Mucosa of descending colon (tissue), 3 donors: ENCODE results near the gene CEP135. TPM values are rescaled to one million over a fixed set of nuclear protein-coding genes. Genes with fewer than 3 reads are reported as not detected.
A peak's percentile ranks its signal among the peaks of the same experiment; 100 is the strongest.

Experiments
- ATAC-seq: fragments of 200-7000 bp; cut with Tn5 transposase; one replicate; pipeline ENCODE4 v1.9.1; 2020; ENCODE audit warnings: mild to moderate bottlenecking, moderate library complexity
- DNase-seq, 3 donors: peaks; one replicate each; pipeline ENCODE4 v3.0.0-alpha.2; 2020
- H3K36me3 ChIP-seq: fragments of 200-600 bp; one replicate; pipeline ENCODE4 v1.8.0; 2021; ENCODE audit warnings: low read depth, mild to moderate bottlenecking
- H3K4me1 ChIP-seq: fragments of 200-600 bp; one replicate; pipeline ENCODE4 v1.8.0; 2021; ENCODE audit warnings: low read depth, mild to moderate bottlenecking
- H3K4me3 ChIP-seq: fragments of 200-600 bp; one replicate; pipeline ENCODE4 v1.8.0; 2021; ENCODE audit warnings: mild to moderate bottlenecking
- H3K9me3 ChIP-seq: fragments of 200-600 bp; one replicate; pipeline ENCODE4 v1.8.0; 2021; ENCODE audit warnings: mild to moderate bottlenecking
- CTCF ChIP-seq: fragments of 200-600 bp; IDR thresholded peaks from one replicate; pipeline ENCODE4 v1.8.0; 2022; ENCODE audit warnings: antibody characterized with exemption, mild to moderate bottlenecking
- intact Hi-C, 2 donors: fragments of 100-400 bp; cut with DNase I in 1 of 2; cut with micrococcal nuclease in 1 of 2; formaldehyde crosslinking; loops; one replicate each; pipeline versions ENCODE4 v1.11.0 to v1.11.1; 2022; cut with DNase I, micrococcal nuclease
- total RNA-seq, 3 donors: library from RNA; stranded (reverse); fragmentation: NEBNext Ultra II Directional in 2 of 3; extraction: Animal tissue kit (Norgen Biotek cat#: 25700) in 2 of 3; gene quantifications; one replicate each; pipeline versions ENCODE4 v1.2.1 to v1.2.4, GENCODE V29; 2021 to 2023
- donor health status: DM: no; HTN: no; CAD: no; lungs with moderate emphysema.
- donor health status: DM: no; HTN: no; CAD: no.
- donor health status: DM: no; HTN: yes; CAD: no.

Gene CEP135
- total RNA-seq, 3 donors from 2014 or later: 3.8 to 6.9 (median 5.9) TPM

GRCh38 chr4:55947254-55947882 is 1.4 kb upstream of the CEP135 start:
- ATAC-seq (no peak), DNase-seq (peak in 1 of 3 donors; percentile 7)
- H3K4me3 ChIP-seq: no peak overlapping the region
- peaks cover 7% of the 10 kb centered on the region for H3K4me1 ChIP-seq
- no peaks in the 10 kb centered on the region for H3K36me3 ChIP-seq
- intact Hi-C loops: no loop called here
- TF ChIP-seq CTCF: no peak
- no peaks in the 10 kb centered on the region for H3K9me3 ChIP-seq

DNA sequence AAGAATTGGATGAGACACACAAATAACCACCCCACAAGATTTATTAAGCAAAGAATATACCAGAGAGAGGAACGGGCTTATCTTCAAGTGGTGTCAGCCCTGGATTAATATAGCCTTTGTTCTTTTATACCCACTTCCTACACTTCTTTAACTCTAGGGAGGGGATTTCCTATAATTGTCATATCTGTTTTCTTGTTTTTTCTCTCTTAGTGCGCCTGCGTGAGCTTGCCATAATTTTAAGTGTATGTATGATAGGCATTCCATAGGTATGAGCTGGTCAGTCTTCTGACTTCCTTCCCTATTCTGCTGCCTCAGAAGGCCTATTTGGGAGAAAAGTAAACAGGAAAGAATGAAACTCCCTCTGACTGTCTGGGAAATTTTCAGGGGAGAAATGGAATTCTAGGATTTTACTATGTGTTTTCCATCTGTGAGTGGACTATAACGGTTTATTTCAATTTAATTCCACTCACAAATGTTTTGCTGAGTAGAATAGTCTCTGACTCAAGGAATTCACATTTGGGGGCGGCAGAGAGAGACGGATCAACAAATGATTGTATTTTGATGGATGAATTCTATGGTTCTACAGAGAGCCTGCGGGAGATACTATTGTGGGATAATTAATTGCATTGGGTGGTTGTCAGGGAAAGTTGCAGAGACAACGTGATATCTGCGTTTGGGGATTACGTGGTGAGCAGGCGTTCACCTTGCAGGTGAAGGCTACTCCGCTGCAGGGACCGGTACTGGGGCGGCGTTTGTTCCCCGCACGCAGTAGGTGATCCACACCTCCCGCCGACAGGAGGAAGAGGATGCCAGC is 626 bp upstream of the CEP135 start:
- no peaks in the 10 kb centered on the region for H3K9me3 ChIP-seq
- ATAC-seq (peak; percentile 18), DNase-seq (peak in 1 of 3 donors; percentile 29)
- no peak overlapping the region for H3K4me3 ChIP-seq
- peaks cover 7% of the 10 kb centered on the region for H3K4me1 ChIP-seq
- no peaks in the 10 kb centered on the region for H3K36me3 ChIP-seq
- intact Hi-C loops: no loop called here
- no peak for TF ChIP-seq CTCF

DNA sequence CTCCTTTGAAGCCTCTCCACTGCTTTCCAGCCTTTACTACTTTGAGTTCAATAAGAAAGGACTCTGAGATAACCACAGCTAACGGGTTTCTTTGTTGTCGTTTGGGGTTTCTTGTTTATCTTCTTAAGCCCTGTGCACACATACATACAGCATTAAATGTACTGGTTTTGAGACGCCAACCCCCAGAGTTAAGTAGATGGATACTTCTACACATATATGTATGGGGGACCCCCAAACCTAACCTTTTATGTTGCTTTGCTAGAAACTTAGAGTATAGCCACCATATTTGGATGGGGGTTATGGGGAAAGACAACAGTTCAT is 697 bp downstream of the CEP135 start:
- DNase-seq (no peak), ATAC-seq (no peak)
- peaks cover 7% of the 10 kb centered on the region for H3K4me1 ChIP-seq
- intact Hi-C loops: no loop called here
- H3K9me3 ChIP-seq: no peaks in the 10 kb centered on the region
- H3K4me3 ChIP-seq: peak overlapping the region; percentile 64
- no peaks in the 10 kb centered on the region for H3K36me3 ChIP-seq
- TF ChIP-seq CTCF: no peak

- H3K4me3 ChIP-seq: no peak overlapping the region
- H3K36me3 ChIP-seq: no peaks in the 10 kb centered on the region
- TF ChIP-seq CTCF: no peak
- peaks cover 7% of the 10 kb centered on the region for H3K4me1 ChIP-seq
- DNase-seq: no peak
- intact Hi-C loops: no loop called here
- no peak for ATAC-seq
- no peaks in the 10 kb centered on the region for H3K9me3 ChIP-seq
These were observed 2.6 kb downstream of the CEP135 start for GRCh38 chr4:55951191-55951922.

DNA sequence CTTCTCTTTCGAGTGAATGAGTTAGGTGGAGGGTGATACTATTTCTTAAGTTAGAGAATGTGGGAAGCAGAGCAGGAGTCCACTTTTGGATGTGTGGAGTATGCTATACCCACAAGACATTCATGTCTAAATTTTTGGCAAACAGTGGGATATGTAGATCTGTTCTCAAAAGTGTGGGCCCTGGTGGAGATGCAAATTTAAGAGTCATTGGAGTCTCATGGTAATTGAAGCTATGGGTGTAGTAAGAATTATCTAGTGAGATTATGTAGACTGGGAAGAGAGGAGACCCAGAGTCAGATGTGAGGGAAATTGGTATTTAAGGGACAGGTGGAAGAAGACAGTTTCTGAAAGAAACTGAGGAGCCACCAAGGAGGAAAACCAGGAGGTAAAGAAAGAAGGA is 7.0 kb downstream of the CEP135 start:
- Histone ChIP-seq H3K4me3 (no peak overlapping the region), H3K4me1 (no peaks in the 10 kb centered on the region), H3K9me3 (no peaks in the 10 kb centered on the region), H3K36me3 (peaks cover 3% of the 10 kb centered on the region)
- intact Hi-C loops: no loop called here
- no peak for DNase-seq
- ATAC-seq: no peak
- no peak for TF ChIP-seq CTCF
